AG10803 (cell line): ENCODE measurements around the gene LYPD6.

Experiments
- DNase-seq: peaks from one replicate; pipeline ENCODE4 v3.0.0; 2010; ENCODE audit warnings: low read depth
- H3K4me3 ChIP-seq: 2 replicates; pipeline ENCODE4 v1.5.1; 2011; ENCODE audit warnings: mild to moderate bottlenecking, low read length, control low read depth
- CTCF ChIP-seq: conservative IDR thresholded peaks from 2 replicates; pipeline ENCODE4 v1.5.1; 2011; ENCODE audit warnings: mild to moderate bottlenecking, low read length, control low read depth, inconsistent platforms

LYPD6 gene

GRCh38 chr2:149363958-149364357 is 33.6 kb downstream of the LYPD6 start:
- DNase-seq, result peak; percentile 9
- TF ChIP-seq CTCF, result no peak
- H3K4me3 ChIP-seq, result no peak overlapping the region

- no peak overlapping the region for H3K4me3 ChIP-seq
- DNase-seq, result no peak
- TF ChIP-seq CTCF, result no peak
Observed at GRCh38 chr2:149364839-149365238, 34.5 kb downstream of the LYPD6 start.

- no peak for TF ChIP-seq CTCF
- DNase-seq, result peak; percentile 38
- no peak overlapping the region for H3K4me3 ChIP-seq
Observed at GRCh38 chr2:149365931-149366583, 35.7 kb downstream of the LYPD6 start.

GRCh38 chr2:149370061-149370775 is 39.8 kb downstream of the LYPD6 start:
- no peak for TF ChIP-seq CTCF
- no peak for DNase-seq
- H3K4me3 ChIP-seq, result no peak overlapping the region

GRCh38 chr2:149371476-149371875 is 41.1 kb downstream of the LYPD6 start:
- H3K4me3 ChIP-seq, result no peak overlapping the region
- no peak for TF ChIP-seq CTCF
- no peak for DNase-seq

GRCh38 chr2:149375801-149376361 is 45.5 kb downstream of the LYPD6 start:
- no peak for TF ChIP-seq CTCF
- peak; percentile 70 for DNase-seq
- H3K4me3 ChIP-seq, result no peak overlapping the region

GRCh38 chr2:149380205-149380604 is 49.8 kb downstream of the LYPD6 start:
- TF ChIP-seq CTCF, result no peak
- no peak overlapping the region for H3K4me3 ChIP-seq
- DNase-seq, result no peak
